Activated B cell treated with CpG ODN at 0.5 μM for 24 hours (primary cell): ENCODE measurements around the gene TPBG. TPM values are rescaled to one million over a fixed set of nuclear protein-coding genes. Genes with fewer than 3 reads are reported as not detected.

Experiments used
- ATAC-seq: fragments of 200-7000 bp; cut with Tn5 transposase; one replicate; pipeline ENCODE4 v1.10.0; 2021; ENCODE audit warnings: low read depth, mild to moderate bottlenecking, moderate library complexity
- CTCF ChIA-PET: fragments of 350-600 bp; sonication (Branson Sonifier 250); formaldehyde crosslinking; loops from one replicate; lab custom pipeline; 2021; ENCODE audit warnings: antibody characterized with exemption; lab: Charles Lee
- POLR2A ChIA-PET: fragments of 350-600 bp; sonication (Branson Sonifier 250); formaldehyde crosslinking; loops from one replicate; lab custom pipeline; 2021; ENCODE audit warnings: antibody characterized with exemption; lab: Charles Lee
- DNase-seq: peaks from one replicate; pipeline ENCODE4 v3.0.0; 2022
- H3K27ac Mint-ChIP-seq: one replicate; pipeline ENCODE4 v1.8.0; 2020; ENCODE audit warnings: mixed read lengths
- H3K27me3 Mint-ChIP-seq: one replicate; pipeline ENCODE4 v1.8.0; 2021; ENCODE audit warnings: mixed read lengths
- H3K36me3 Mint-ChIP-seq: one replicate; pipeline ENCODE4 v1.8.0; 2021; ENCODE audit warnings: low read depth, mixed read lengths
- H3K4me1 Mint-ChIP-seq: one replicate; pipeline ENCODE4 v1.8.0; 2021; ENCODE audit warnings: mixed read lengths
- H3K4me3 Mint-ChIP-seq: one replicate; pipeline ENCODE4 v1.8.0; 2020; ENCODE audit warnings: mild to moderate bottlenecking, mixed read lengths
- H3K9me3 Mint-ChIP-seq: one replicate; pipeline ENCODE4 v1.8.0; 2020; ENCODE audit warnings: mixed read lengths
- intact Hi-C: fragments of 100-400 bp; cut with micrococcal nuclease; formaldehyde crosslinking; loops from one replicate; pipeline ENCODE4 v1.15.1; 2024
- total RNA-seq: library from RNA; stranded (reverse); gene quantifications from 2 replicates; pipeline ENCODE4 v1.2.3, GENCODE V29; 2022
- TF ChIP-seq, protein P1 (sequence below): fragments of 200-600 bp; IDR thresholded peaks from one replicate; pipeline ENCODE4 v1.8.0; 2022; ENCODE audit warnings: antibody characterized with exemption, mild to moderate bottlenecking

TPBG gene
- total RNA-seq, 1 donor from 2014 or later, result not detected

DNA sequence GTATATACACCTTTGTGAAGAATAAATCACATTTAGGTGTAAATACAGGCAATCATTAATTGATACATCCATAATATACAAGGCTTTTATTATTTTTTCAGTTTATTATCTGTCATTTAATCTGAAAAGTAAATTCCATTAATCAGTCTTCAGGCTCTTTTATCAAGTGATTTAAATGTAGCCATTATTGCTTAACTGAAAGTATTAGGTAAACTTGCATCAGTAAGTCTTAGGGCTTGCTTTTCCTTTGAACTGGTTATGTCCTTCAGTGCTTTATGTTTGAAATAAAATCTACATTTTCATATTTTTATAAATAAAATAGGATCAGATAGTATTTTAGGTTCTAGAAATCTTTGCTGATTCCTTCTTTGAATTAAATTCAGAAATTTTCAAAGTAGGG is 4.1 kb downstream of the TPBG start:
- ChIA-PET CTCF (no interaction called here), POLR2A (no interaction called here)
- Mint-ChIP-seq H3K4me3 (no peak overlapping the region), H3K9me3 (no peaks in the 10 kb centered on the region), H3K36me3 (no peaks in the 10 kb centered on the region), H3K27ac (no peak overlapping the region), H3K4me1 (peaks cover 23% of the 10 kb centered on the region), H3K27me3 (peaks cover 31% of the 10 kb centered on the region)
- ATAC-seq (no peak), DNase-seq (no peak)
- TF ChIP-seq, protein P1, sequence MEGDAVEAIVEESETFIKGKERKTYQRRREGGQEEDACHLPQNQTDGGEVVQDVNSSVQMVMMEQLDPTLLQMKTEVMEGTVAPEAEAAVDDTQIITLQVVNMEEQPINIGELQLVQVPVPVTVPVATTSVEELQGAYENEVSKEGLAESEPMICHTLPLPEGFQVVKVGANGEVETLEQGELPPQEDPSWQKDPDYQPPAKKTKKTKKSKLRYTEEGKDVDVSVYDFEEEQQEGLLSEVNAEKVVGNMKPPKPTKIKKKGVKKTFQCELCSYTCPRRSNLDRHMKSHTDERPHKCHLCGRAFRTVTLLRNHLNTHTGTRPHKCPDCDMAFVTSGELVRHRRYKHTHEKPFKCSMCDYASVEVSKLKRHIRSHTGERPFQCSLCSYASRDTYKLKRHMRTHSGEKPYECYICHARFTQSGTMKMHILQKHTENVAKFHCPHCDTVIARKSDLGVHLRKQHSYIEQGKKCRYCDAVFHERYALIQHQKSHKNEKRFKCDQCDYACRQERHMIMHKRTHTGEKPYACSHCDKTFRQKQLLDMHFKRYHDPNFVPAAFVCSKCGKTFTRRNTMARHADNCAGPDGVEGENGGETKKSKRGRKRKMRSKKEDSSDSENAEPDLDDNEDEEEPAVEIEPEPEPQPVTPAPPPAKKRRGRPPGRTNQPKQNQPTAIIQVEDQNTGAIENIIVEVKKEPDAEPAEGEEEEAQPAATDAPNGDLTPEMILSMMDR, result no peak
- intact Hi-C loops, result no loop called here

DNA sequence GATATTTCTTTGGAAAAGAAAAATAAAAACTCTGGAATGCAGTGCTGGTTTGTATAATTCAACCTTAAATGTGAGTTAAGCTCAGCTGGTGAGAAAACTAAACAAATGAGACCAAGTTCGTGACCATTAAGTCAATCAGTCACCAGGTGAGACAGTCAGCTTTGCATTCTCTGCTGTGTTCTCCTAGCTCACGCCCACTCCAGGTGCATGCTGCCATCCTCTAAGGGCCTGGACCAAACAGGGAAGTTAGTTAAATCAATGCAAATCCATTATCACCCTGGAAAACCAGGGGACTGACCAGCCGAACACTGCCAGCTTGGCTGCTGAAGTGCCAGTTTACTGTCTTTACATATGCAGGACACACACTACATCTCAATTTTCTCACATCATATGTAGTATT is 7.2 kb downstream of the TPBG start:
- no peak for ATAC-seq
- CTCF ChIA-PET, result no interaction called here
- H3K4me1 Mint-ChIP-seq, result no peaks in the 10 kb centered on the region
- DNase-seq, result no peak
- no peak overlapping the region for H3K4me3 Mint-ChIP-seq
- no peak overlapping the region for H3K27ac Mint-ChIP-seq
- no peaks in the 10 kb centered on the region for H3K9me3 Mint-ChIP-seq
- intact Hi-C loops, result no loop called here
- peaks cover 11% of the 10 kb centered on the region for H3K27me3 Mint-ChIP-seq
- TF ChIP-seq, protein P1, result no peak
- H3K36me3 Mint-ChIP-seq, result no peaks in the 10 kb centered on the region
- POLR2A ChIA-PET, result no interaction called here

DNA sequence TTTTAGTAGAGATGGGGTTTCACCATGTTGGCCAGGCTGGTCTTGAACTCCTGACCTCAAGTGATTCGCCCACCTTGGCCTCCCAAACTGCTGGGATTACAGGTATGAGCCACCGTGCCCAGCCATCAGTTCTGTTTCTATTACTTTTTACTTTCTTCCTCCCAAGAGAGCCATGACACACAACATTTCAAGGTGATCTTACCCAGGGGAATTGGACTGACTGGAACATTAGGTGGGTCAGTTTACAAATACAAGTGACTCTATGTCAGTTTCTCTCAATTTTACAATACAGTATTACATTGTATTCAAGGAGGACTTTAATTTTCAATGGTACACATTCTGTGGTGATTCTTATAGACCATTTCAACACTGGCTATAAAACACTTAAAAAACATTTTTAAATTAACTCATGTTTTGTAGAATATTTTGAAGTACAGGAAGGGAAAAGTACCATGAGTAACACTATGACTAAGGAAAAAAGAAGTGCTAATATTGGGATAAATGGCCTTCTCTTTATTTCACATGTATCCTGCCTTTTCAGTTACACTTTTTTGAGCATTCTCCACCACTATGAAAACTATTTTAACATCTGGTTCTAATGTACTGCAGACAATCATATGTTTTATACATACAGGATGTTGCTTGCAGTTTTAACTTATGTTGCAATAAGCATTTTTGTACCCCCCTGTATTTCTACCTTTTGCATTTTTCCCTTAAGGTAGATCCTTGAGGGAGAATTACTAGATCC is 8.4 kb downstream of the TPBG start:
- H3K36me3 Mint-ChIP-seq, result no peaks in the 10 kb centered on the region
- H3K9me3 Mint-ChIP-seq, result no peaks in the 10 kb centered on the region
- H3K27me3 Mint-ChIP-seq, result peaks cover 5% of the 10 kb centered on the region
- no peak overlapping the region for H3K27ac Mint-ChIP-seq
- POLR2A ChIA-PET, result no interaction called here
- intact Hi-C loops, result no loop called here
- no peak overlapping the region for H3K4me3 Mint-ChIP-seq
- ATAC-seq (no peak), DNase-seq (no peak)
- CTCF ChIA-PET, result no interaction called here
- TF ChIP-seq, protein P1, result no peak
- no peaks in the 10 kb centered on the region for H3K4me1 Mint-ChIP-seq

DNA sequence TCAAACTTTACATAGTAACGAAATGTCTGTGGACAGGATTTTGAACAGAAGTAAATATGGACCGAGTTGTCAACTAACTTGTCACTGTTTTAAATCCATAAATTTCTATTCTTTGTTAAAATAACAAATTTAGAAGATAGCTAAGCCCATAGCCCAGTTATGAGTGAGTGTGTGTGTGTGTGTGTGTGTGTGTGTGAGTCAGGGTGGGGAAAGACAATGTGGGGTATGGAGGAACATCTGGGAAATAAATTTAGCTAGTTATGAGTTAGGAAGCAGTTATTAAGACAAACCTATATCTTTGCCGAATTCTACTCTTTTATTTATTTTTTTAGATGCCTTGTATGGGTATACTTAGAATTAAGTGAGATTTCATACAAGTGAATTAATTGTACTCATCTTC is 9.0 kb downstream of the TPBG start:
- Mint-ChIP-seq H3K4me3 (no peak overlapping the region), H3K4me1 (no peaks in the 10 kb centered on the region), H3K36me3 (no peaks in the 10 kb centered on the region), H3K9me3 (no peaks in the 10 kb centered on the region), H3K27me3 (peaks cover 5% of the 10 kb centered on the region), H3K27ac (no peak overlapping the region)
- DNase-seq (no peak), ATAC-seq (no peak)
- CTCF ChIA-PET, result no interaction called here
- intact Hi-C loops, result no loop called here
- TF ChIP-seq, protein P1, result no peak
- POLR2A ChIA-PET, result no interaction called here

DNA sequence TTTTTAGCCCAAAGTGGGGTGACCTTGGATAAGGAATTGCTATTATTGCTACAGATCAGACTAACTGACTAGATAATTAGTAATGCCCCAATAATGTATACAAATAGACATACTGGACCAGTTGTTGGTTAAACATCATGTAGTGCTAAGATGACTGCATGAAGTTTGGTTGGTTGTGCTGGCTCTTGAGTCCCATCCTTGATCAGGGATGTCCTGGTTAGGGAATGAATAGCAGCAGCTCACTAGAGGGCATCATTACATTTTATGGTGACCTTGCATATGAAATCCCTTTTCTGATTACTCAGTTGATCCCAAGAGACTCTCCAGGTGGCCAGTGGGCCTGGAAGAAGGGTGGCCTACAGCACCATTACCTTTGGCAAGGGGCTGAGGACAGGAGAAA is 10.9 kb downstream of the TPBG start:
- DNase-seq (no peak), ATAC-seq (no peak)
- H3K36me3 Mint-ChIP-seq, result no peaks in the 10 kb centered on the region
- no peak overlapping the region for H3K4me3 Mint-ChIP-seq
- H3K27ac Mint-ChIP-seq, result no peak overlapping the region
- peaks cover 3% of the 10 kb centered on the region for H3K27me3 Mint-ChIP-seq
- TF ChIP-seq, protein P1, result no peak
- intact Hi-C loops, result no loop called here
- POLR2A ChIA-PET, result no interaction called here
- H3K9me3 Mint-ChIP-seq, result no peaks in the 10 kb centered on the region
- H3K4me1 Mint-ChIP-seq, result no peaks in the 10 kb centered on the region
- CTCF ChIA-PET, result no interaction called here
